HG02943 (cell line): ENCODE data around the gene CKAP2L.
"Not testable (repeated sequence)": the region's sequence is repeated elsewhere in the genome, so short reads cannot be mapped to it uniquely, and the experiment has no call there.

Experiments used
- ATAC-seq: cut with Tn5 transposase; IDR thresholded peaks from one replicate; pipeline ENCODE4 v1.9.1; 2021; ENCODE audit warnings: mild to moderate bottlenecking, low read depth, moderate library complexity; ENCODE audit not compliant: unreplicated experiment

CKAP2L gene

GRCh38 chr2:112728029-112728362, 36.4 kb downstream of the CKAP2L start:
- ATAC-seq = no peak

- ATAC-seq = no peak
Observed at GRCh38 chr2:112727276-112728028, 37.0 kb downstream of the CKAP2L start.

- ATAC-seq = peak; percentile 73
Observed at GRCh38 chr2:112726487-112727190, 37.8 kb downstream of the CKAP2L start.

GRCh38 chr2:112725545-112726457, 38.6 kb downstream of the CKAP2L start:
- ATAC-seq = peak; percentile 27

GRCh38 chr2:112724591-112725525, 39.6 kb downstream of the CKAP2L start:
- no peak for ATAC-seq

GRCh38 chr2:112723995-112724394, 40.4 kb downstream of the CKAP2L start:
- ATAC-seq = no peak

GRCh38 chr2:112723547-112723940, 40.9 kb downstream of the CKAP2L start:
- no peak for ATAC-seq

GRCh38 chr2:112722816-112723546, 41.4 kb downstream of the CKAP2L start:
- no peak for ATAC-seq

GRCh38 chr2:112721819-112722522, 42.4 kb downstream of the CKAP2L start:
- no peak for ATAC-seq

GRCh38 chr2:112720785-112721184, 43.6 kb downstream of the CKAP2L start, which contains the start of gene NT5DC4:
Gene NT5DC4 (plus strand): TSS chr2:112721020. CDS start chr2:112721080, 60 bp downstream.
- ATAC-seq = no peak

GRCh38 chr2:112718863-112719370, 45.5 kb downstream of the CKAP2L start:
- ATAC-seq = no peak

GRCh38 chr2:112716826-112717352, 47.5 kb downstream of the CKAP2L start:
- ATAC-seq = not testable (repeated sequence)

GRCh38 chr2:112716094-112716493, 48.3 kb downstream of the CKAP2L start:
- not testable (repeated sequence) for ATAC-seq

- ATAC-seq = no peak
Observed at GRCh38 chr2:112714836-112715631, 49.4 kb downstream of the CKAP2L start.

GRCh38 chr2:112714331-112714730, 50.1 kb downstream of the CKAP2L start:
- ATAC-seq = no peak

- no peak for ATAC-seq
Observed at GRCh38 chr2:112713926-112714325, 50.5 kb downstream of the CKAP2L start.

GRCh38 chr2:112713585-112713925, 50.9 kb downstream of the CKAP2L start:
- no peak for ATAC-seq
